22Rv1 (cell line): ENCODE data around the gene SRSF10.

Experiments used
- H3K27ac ChIP-seq: fragments of 450-650 bp; 2 replicates; pipeline ENCODE4 v1.5.1; 2017
- CTCF ChIP-seq: fragments of 450-650 bp; IDR thresholded peaks from 2 replicates; pipeline ENCODE4 v1.5.1; 2017; ENCODE audit warnings: mild to moderate bottlenecking
- ZFX ChIP-seq: fragments of 450-650 bp; IDR thresholded peaks from 2 replicates; pipeline ENCODE4 v1.6.1; 2017; ENCODE audit warnings: antibody characterized with exemption, borderline replicate concordance

The SRSF10 gene

GRCh38 chr1:23927097-23927496 lies 53.0 kb downstream of the SRSF10 start:
- TF ChIP-seq ZFX (no peak), CTCF (no peak)
- no peak overlapping the region for H3K27ac ChIP-seq

DNA sequence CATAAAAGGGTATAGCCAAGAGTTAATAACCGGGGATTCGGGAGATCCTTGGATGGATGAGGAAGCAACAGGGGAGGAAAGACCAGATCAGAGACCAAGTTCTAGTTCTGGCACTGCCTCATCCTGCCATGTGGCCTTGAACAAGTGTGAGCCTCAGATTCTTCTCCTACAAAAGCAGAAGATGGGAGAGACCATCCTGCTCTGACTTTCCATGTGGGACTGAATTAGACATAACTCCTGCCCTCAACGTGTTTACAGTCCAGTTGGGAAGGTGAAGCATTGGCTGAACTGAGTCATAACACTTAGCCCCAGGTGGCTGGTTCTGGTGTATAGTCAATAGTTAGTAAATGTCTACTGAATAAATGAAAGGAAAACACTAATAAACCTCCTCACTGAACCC lies 54.8 kb downstream of the SRSF10 start:
- no peak overlapping the region for H3K27ac ChIP-seq
- no peak for TF ChIP-seq CTCF
- no peak for TF ChIP-seq ZFX

DNA sequence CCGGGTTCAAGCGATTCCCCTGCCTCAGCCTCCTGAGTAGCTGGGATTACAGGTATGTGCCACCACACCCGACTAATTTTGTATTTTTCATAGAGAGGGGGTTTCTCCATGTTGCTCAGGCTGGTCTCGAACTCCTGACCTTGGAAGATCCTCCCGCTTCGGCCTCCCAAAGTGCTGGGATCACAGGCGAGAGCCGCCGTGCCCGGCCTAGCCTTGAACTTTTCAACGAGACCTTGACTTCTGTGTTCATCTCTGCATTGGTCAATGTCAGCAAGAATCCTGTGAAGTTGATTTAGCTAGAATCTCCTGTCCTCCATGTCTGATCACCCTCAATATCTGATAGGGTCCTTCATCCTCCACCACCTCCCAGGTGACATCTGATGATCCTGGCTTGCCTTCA lies 55.5 kb downstream of the SRSF10 start:
- TF ChIP-seq CTCF: no peak
- no peak for TF ChIP-seq ZFX
- no peak overlapping the region for H3K27ac ChIP-seq

DNA sequence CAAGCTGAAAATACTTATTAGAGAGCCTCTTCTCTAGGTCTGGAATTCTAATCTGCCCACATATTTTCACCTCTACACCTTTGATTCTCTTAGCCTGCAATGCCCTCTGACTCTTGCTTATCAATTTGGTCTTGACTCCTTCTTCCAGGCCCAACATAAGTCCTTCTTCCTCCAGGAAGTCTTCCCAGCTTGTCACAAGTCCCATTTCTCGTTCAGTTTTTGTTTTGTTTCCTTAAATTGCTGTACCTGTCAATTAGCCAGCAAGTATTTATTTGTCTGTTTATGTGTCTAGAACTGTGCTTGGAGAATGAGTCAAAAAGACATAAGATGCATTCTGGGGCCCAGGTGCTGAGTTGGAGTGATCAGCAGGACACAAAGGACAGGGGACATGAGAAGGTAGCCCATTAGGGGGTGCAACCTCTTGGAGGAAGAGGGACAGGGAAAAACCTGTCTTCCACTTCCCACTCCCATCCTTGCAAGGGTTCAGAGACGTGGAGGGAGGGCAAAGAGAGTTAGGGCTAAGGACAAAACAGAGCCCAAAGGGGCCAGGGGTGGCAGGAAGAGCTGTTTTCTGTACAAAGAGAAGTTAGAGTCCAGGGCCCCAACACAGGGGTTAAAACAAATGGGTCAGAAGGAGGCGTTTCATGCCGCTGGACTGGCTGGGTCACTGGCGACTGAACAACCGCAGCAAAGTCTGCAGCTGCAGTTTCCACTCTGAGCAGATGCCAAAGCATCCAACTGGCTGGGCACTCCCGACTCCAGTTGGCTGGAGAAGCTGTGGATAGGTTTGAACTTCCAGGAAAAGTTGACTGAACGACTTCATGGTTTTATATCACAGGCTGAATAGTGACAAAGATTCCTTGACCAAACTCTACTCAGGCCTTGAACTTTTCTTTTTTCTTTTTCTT lies 56.3 kb downstream of the SRSF10 start:
- TF ChIP-seq ZFX (no peak), CTCF (no peak)
- no peak overlapping the region for H3K27ac ChIP-seq

- 0 out of 2 replicates have a peak overlapping the region, but pooled peaks have one; percentile 5 for H3K27ac ChIP-seq
- TF ChIP-seq ZFX (no peak), CTCF (no peak)
Observed at GRCh38 chr1:23922321-23922943, 57.7 kb downstream of the SRSF10 start.

- H3K27ac ChIP-seq: no peak overlapping the region
- TF ChIP-seq ZFX (no peak), CTCF (peak; percentile 73)
Observed at GRCh38 chr1:23916209-23917131, 63.7 kb downstream of the SRSF10 start.
